ENCODE measurements around the gene LIN7B. TPM values are rescaled to one million over a fixed set of nuclear protein-coding genes. Genes with fewer than 3 reads are reported as not detected.
A peak's percentile ranks its signal among the peaks of the same experiment; 100 is the strongest.

LIN7B gene
- total RNA-seq, 1 donor from 2014 or later, result not detected

DNA sequence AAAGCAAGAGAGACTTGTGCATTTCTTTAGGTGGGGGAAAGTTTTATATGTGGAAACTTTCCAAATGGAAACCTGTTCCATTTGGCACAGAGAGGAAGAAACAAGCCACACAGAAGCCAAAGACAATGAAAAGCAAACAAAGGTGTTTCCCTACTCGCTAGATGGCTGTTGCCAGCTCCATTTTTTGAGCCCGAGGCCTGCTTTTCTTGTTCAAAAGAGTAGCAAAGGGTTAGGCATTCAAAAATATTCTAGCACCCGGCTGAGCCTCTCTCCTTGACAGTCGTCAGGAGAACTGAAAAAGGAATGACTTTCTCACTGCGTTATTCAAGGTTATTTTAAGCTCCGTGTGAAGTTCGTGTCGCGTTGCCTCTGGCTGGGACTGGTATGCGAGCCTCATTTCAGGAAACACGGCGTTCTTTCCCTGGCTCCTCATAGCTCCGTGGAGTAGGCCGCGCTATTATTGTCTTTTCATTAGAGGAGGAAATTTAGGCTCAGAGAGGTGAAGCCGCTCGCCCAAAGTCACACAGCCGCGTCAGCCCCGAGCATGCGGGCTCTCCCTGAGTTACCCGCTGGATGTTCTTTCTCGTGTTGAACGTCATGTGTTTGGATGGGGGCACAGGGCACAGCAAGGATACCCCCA is 51.1 kb downstream of the LIN7B start:
- DNase-seq (ENCODE audit: low spot score), result peak; percentile 33

GRCh38 chr19:49165865-49166301 is 51.7 kb downstream of the LIN7B start:
- DNase-seq (ENCODE audit: low spot score), result no peak

GRCh38 chr19:49167857-49168409 is 53.8 kb downstream of the LIN7B start:
- no peak for DNase-seq (ENCODE audit: low spot score)

Other genes with a start within 250 kb of the LIN7B start
- 2.6 TPM for gene PLEKHA4, start 245.8 kb upstream of the LIN7B start, total RNA-seq (ENCODE audit: insufficient read depth, low replicate concordance)
- gene PPP1R15A, start 241.9 kb upstream of the LIN7B start, total RNA-seq (ENCODE audit: insufficient read depth, low replicate concordance), result 138 TPM
- gene TULP2, start 215.6 kb upstream of the LIN7B start, total RNA-seq (ENCODE audit: insufficient read depth, low replicate concordance), result not detected
- 160 TPM for gene NUCB1, start 214.1 kb upstream of the LIN7B start, total RNA-seq (ENCODE audit: insufficient read depth, low replicate concordance)
- not detected for gene DHDH, start 180.7 kb upstream of the LIN7B start, total RNA-seq (ENCODE audit: insufficient read depth, low replicate concordance)
- gene BAX, start 159.5 kb upstream of the LIN7B start, total RNA-seq (ENCODE audit: insufficient read depth, low replicate concordance), result 59.9 TPM
- gene FTL, start 149.1 kb upstream of the LIN7B start, total RNA-seq (ENCODE audit: insufficient read depth, low replicate concordance), result 2,219 TPM
- gene GYS1, start 121.1 kb upstream of the LIN7B start, total RNA-seq (ENCODE audit: insufficient read depth, low replicate concordance), result 46.9 TPM
- 47.2 TPM for gene RUVBL2, start 120.5 kb upstream of the LIN7B start, total RNA-seq (ENCODE audit: insufficient read depth, low replicate concordance)
- not detected for gene LHB, start 97.3 kb upstream of the LIN7B start, total RNA-seq (ENCODE audit: insufficient read depth, low replicate concordance)
- gene CGB3, start 90.0 kb upstream of the LIN7B start, total RNA-seq (ENCODE audit: insufficient read depth, low replicate concordance), result not detected
- gene CGB2, start 82.5 kb upstream of the LIN7B start, total RNA-seq (ENCODE audit: insufficient read depth, low replicate concordance), result 5.5 TPM
- not detected for gene CGB1, start 77.5 kb upstream of the LIN7B start, total RNA-seq (ENCODE audit: insufficient read depth, low replicate concordance)
- gene CGB5, start 70.5 kb upstream of the LIN7B start, total RNA-seq (ENCODE audit: insufficient read depth, low replicate concordance), result not detected
- not detected for gene CGB8, start 65.3 kb upstream of the LIN7B start, total RNA-seq (ENCODE audit: insufficient read depth, low replicate concordance)
- gene CGB7, start 56.6 kb upstream of the LIN7B start, total RNA-seq (ENCODE audit: insufficient read depth, low replicate concordance), result not detected
- gene NTF4, start 49.6 kb upstream of the LIN7B start, total RNA-seq (ENCODE audit: insufficient read depth, low replicate concordance), result 4.1 TPM
- 0.72 TPM for gene KCNA7, start 41.7 kb upstream of the LIN7B start, total RNA-seq (ENCODE audit: insufficient read depth, low replicate concordance)
- 143 TPM for gene SNRNP70, start 28.9 kb upstream of the LIN7B start, total RNA-seq (ENCODE audit: insufficient read depth, low replicate concordance)
- not detected for gene C19orf73, start 4.8 kb downstream of the LIN7B start, total RNA-seq (ENCODE audit: insufficient read depth, low replicate concordance)
- gene PPFIA3, start 5.2 kb downstream of the LIN7B start, total RNA-seq (ENCODE audit: insufficient read depth, low replicate concordance), result 32.5 TPM
- 0.72 TPM for gene HRC, start 41.0 kb downstream of the LIN7B start, total RNA-seq (ENCODE audit: insufficient read depth, low replicate concordance)
- 8.2 TPM for gene TRPM4, start 43.4 kb downstream of the LIN7B start, total RNA-seq (ENCODE audit: insufficient read depth, low replicate concordance)
- gene SLC6A16, start 210.8 kb downstream of the LIN7B start, total RNA-seq (ENCODE audit: insufficient read depth, low replicate concordance), result 3.6 TPM
- 0.96 TPM for gene CD37, start 221.0 kb downstream of the LIN7B start, total RNA-seq (ENCODE audit: insufficient read depth, low replicate concordance)
- gene TEAD2, start 248.0 kb downstream of the LIN7B start, total RNA-seq (ENCODE audit: insufficient read depth, low replicate concordance), result 25.5 TPM
- not detected for gene DKKL1, start 249.5 kb downstream of the LIN7B start, total RNA-seq (ENCODE audit: insufficient read depth, low replicate concordance)